IMR-90 (cell line): ENCODE results near the gene ERBB4. TPM values are rescaled to one million over a fixed set of nuclear protein-coding genes. Genes with fewer than 3 reads are reported as not detected.

ENCODE experiments used
- ATAC-seq: fragments of 200-7000 bp; cut with Tn5 transposase; 2 replicates; pipeline ENCODE4 v1.9.1; 2020; ENCODE audit warnings: low read depth, mild to moderate bottlenecking, moderate library complexity
- BruUV-seq: library from RNA; stranded (reverse); fragments of 400-500 nt; replicated peaks from 2 replicates; lab custom pipeline; 2021; lab: Mats Ljungman, UMichigan
- CTCF ChIA-PET: fragments of 300-600 bp; formaldehyde crosslinking; extraction: SDS; loops from one replicate; lab custom pipeline; 2021; ENCODE audit warnings: antibody characterized with exemption; lab: Yijun Ruan, JAX
- POLR2A ChIA-PET: fragments of 300-600 bp; sonication (Branson Sonifier 250); formaldehyde crosslinking; loops from one replicate; lab custom pipeline; 2022; ENCODE audit warnings: antibody characterized with exemption; ENCODE audit not compliant: unreplicated experiment; lab: Charles Lee
- DNase-seq: peaks from one replicate; pipeline ENCODE4 v3.0.0; 2013
- H2AFZ ChIP-seq: replicated peaks from 2 replicates; pipeline ENCODE3; 2013; ENCODE audit warnings: low read length, mild to moderate bottlenecking; ENCODE audit not compliant: poor library complexity
- H2AK5ac ChIP-seq: 2 replicates; pipeline ENCODE4 v1.6.1; 2013; ENCODE audit warnings: low read depth, low read length, inconsistent platforms
- H2AK9ac ChIP-seq: replicated peaks from 2 replicates; pipeline ENCODE3; 2013; ENCODE audit warnings: mild to moderate bottlenecking, low read depth, low read length, moderate library complexity; ENCODE audit not compliant: poor library complexity
- H2BK120ac ChIP-seq: 2 replicates; pipeline ENCODE4 v1.6.1; 2013; ENCODE audit warnings: low read depth, low read length, inconsistent platforms
- H2BK15ac ChIP-seq: 3 replicates; pipeline ENCODE4 v1.6.1; 2013; ENCODE audit warnings: low read depth, low read length, inconsistent platforms
- H2BK20ac ChIP-seq: 2 replicates; pipeline ENCODE4 v1.6.1; 2013; ENCODE audit warnings: low read depth, mild to moderate bottlenecking, inconsistent platforms, low read length, moderate library complexity
- H2BK5ac ChIP-seq: 2 replicates; pipeline ENCODE4 v1.6.1; 2013; ENCODE audit warnings: mild to moderate bottlenecking, low read depth, low read length, inconsistent platforms; ENCODE audit not compliant: poor library complexity, severe bottlenecking
- H3K14ac ChIP-seq: replicated peaks from 2 replicates; pipeline ENCODE4 v1.6.1; 2013; ENCODE audit warnings: low read depth, low read length, inconsistent platforms
- H3K18ac ChIP-seq: 2 replicates; pipeline ENCODE4 v1.6.1; 2013; ENCODE audit warnings: low read depth, low read length, control low read depth
- H3K23ac ChIP-seq: 2 replicates; pipeline ENCODE4 v1.6.1; 2013; ENCODE audit warnings: low read depth, low read length, inconsistent platforms
- H3K27ac ChIP-seq: 2 replicates; pipeline ENCODE4 v1.5.1; 2013; ENCODE audit warnings: mild to moderate bottlenecking, control low read depth, low read length; ENCODE audit not compliant: insufficient read depth
- H3K27me3 ChIP-seq: 2 replicates; pipeline ENCODE4 v1.6.1; 2013; ENCODE audit warnings: low read length; ENCODE audit not compliant: control insufficient read depth, insufficient read depth
- H3K36me3 ChIP-seq: 2 replicates; pipeline ENCODE4 v1.6.1; 2013; ENCODE audit warnings: low read length, mixed read lengths; ENCODE audit not compliant: control insufficient read depth, insufficient read depth
- H3K4ac ChIP-seq: 2 replicates; pipeline ENCODE4 v1.6.1; 2013; ENCODE audit warnings: low read depth, low read length, inconsistent platforms
- H3K4me1 ChIP-seq: 2 replicates; pipeline ENCODE4 v1.6.1; 2013; ENCODE audit warnings: low read length, mixed read lengths; ENCODE audit not compliant: control insufficient read depth, insufficient read depth
- H3K4me2 ChIP-seq: 2 replicates; pipeline ENCODE4 v1.6.1; 2013; ENCODE audit warnings: low read depth, mild to moderate bottlenecking, control low read depth, low read length, moderate library complexity
- H3K4me3 ChIP-seq: 2 replicates; pipeline ENCODE4 v1.5.1; 2013; ENCODE audit warnings: low read depth, mild to moderate bottlenecking, control low read depth, low read length, moderate library complexity; ENCODE audit not compliant: insufficient read depth
- H3K56ac ChIP-seq: 2 replicates; pipeline ENCODE4 v1.6.1; 2013; ENCODE audit warnings: low read length, inconsistent platforms; ENCODE audit not compliant: insufficient read depth; ENCODE audit errors: extremely low read depth
- H3K79me1 ChIP-seq, 2 experiments: 2 replicates each; pipeline ENCODE4 v1.6.1; 2013; ENCODE audit warnings: low read length in 2 of 2, inconsistent platforms in 1 of 2, low read depth in 1 of 2
- H3K9ac ChIP-seq: 2 replicates; pipeline ENCODE4 v1.6.1; 2013; ENCODE audit warnings: low read depth, low read length, control low read depth
- H3K9me1 ChIP-seq: 2 replicates; pipeline ENCODE4 v1.6.1; 2013; ENCODE audit warnings: low read length, inconsistent platforms; ENCODE audit not compliant: insufficient read depth
- H3K9me3 ChIP-seq: 2 replicates; pipeline ENCODE4 v1.6.1; 2013; ENCODE audit warnings: low read length; ENCODE audit not compliant: control insufficient read depth, insufficient read depth
- H4K20me1 ChIP-seq: 2 replicates; pipeline ENCODE4 v1.6.1; 2013; ENCODE audit warnings: low read length, inconsistent platforms; ENCODE audit not compliant: insufficient read depth
- H4K5ac ChIP-seq: 2 replicates; pipeline ENCODE4 v1.6.1; 2013; ENCODE audit warnings: mild to moderate bottlenecking, low read depth, low read length, control low read depth
- H4K8ac ChIP-seq, 2 experiments: 2 replicates each; pipeline ENCODE4 v1.6.1; 2013; ENCODE audit warnings: low read depth in 2 of 2, low read length in 2 of 2, control low read depth in 1 of 2, inconsistent platforms in 1 of 2
- H4K91ac ChIP-seq: 2 replicates; pipeline ENCODE4 v1.6.1; 2013; ENCODE audit warnings: low read depth, low read length, inconsistent platforms; ENCODE audit not compliant: insufficient read depth
- BHLHE40 ChIP-seq: fragments of 150-350 bp; IDR thresholded peaks from 2 replicates; pipeline ENCODE4 v1.6.1; 2016; ENCODE audit warnings: mild to moderate bottlenecking, low read depth, low read length
- CEBPB ChIP-seq: IDR thresholded peaks from 2 replicates; pipeline ENCODE4 v1.6.1; 2012; ENCODE audit warnings: low read depth, low read length, improper control_type of control experiment
- CHD1 ChIP-seq: IDR thresholded peaks from 2 replicates; pipeline ENCODE4 v1.6.1; 2012; ENCODE audit warnings: low read depth, low read length, improper control_type of control experiment
- CTCF ChIP-seq: conservative IDR thresholded peaks from 2 replicates; pipeline ENCODE4 v1.5.1; 2012; ENCODE audit warnings: mild to moderate bottlenecking, low read depth, low read length, improper control_type of control experiment
- ELK1 ChIP-seq: fragments of 150-350 bp; IDR thresholded peaks from 2 replicates; pipeline ENCODE4 v1.6.1; 2016; ENCODE audit warnings: low read depth, mild to moderate bottlenecking, low read length, moderate library complexity, borderline replicate concordance
- FOS ChIP-seq: fragments of 150-350 bp; IDR thresholded peaks from 2 replicates; pipeline ENCODE4 v1.6.1; 2016; ENCODE audit warnings: low read depth, low read length
- MAFK ChIP-seq: IDR thresholded peaks from 2 replicates; pipeline ENCODE4 v1.6.1; 2012; ENCODE audit warnings: low read depth, low read length, improper control_type of control experiment
- MAZ ChIP-seq: IDR thresholded peaks from 2 replicates; pipeline ENCODE4 v1.6.1; 2012; ENCODE audit warnings: low read depth, mild to moderate bottlenecking, low read length, improper control_type of control experiment, moderate library complexity, borderline replicate concordance
- MXI1 ChIP-seq: IDR thresholded peaks from 2 replicates; pipeline ENCODE4 v1.6.1; 2012; ENCODE audit warnings: low read depth, mild to moderate bottlenecking, low read length, moderate library complexity, borderline replicate concordance
- NFE2L2 ChIP-seq: fragments of 150-350 bp; IDR thresholded peaks from 2 replicates; pipeline ENCODE4 v1.6.1; 2016; ENCODE audit warnings: low read depth, mild to moderate bottlenecking, low read length
- POLR2A ChIP-seq: IDR thresholded peaks from 2 replicates; pipeline ENCODE4 v1.6.1; 2012; ENCODE audit warnings: mild to moderate bottlenecking, low read depth, low read length
- RAD21 ChIP-seq: IDR thresholded peaks from 2 replicates; pipeline ENCODE4 v1.6.1; 2012; ENCODE audit warnings: low read length, improper control_type of control experiment
- RCOR1 ChIP-seq: IDR thresholded peaks from 2 replicates; pipeline ENCODE4 v1.6.1; 2012; ENCODE audit warnings: mild to moderate bottlenecking, low read length, improper control_type of control experiment; ENCODE audit not compliant: insufficient replicate concordance
- RFX5 ChIP-seq: IDR thresholded peaks from 2 replicates; pipeline ENCODE4 v1.8.0; 2012; ENCODE audit warnings: low read depth, mild to moderate bottlenecking, low read length, moderate library complexity
- SMC3 ChIP-seq: fragments of 150-350 bp; IDR thresholded peaks from 2 replicates; pipeline ENCODE4 v1.6.1; 2016; ENCODE audit warnings: low read depth, mild to moderate bottlenecking, antibody characterized with exemption, low read length, moderate library complexity
- USF2 ChIP-seq: fragments of 150-350 bp; IDR thresholded peaks from 2 replicates; pipeline ENCODE4 v1.6.1; 2017; ENCODE audit warnings: mild to moderate bottlenecking, antibody characterized with exemption, low read length, low read depth
- WGBS, 2 experiments: methylation state at CpG; one replicate each; pipeline versions ENCODE4 v1.1.5 to v1.1.7; 2013; ENCODE audit warnings: missing lambda C conversion rate in 2 of 2; ENCODE audit not compliant: insufficient read length in 1 of 2; ENCODE audit errors: extremely low coverage in 2 of 2; 5-methylcytosine and 5-hydroxymethylcytosine counted together
- dilution Hi-C: fragments of 300-500 bp; cut with HindIII; formaldehyde crosslinking; loops from one replicate; pipeline ENCODE4 v1.14.3; 2018; ENCODE audit warnings: low sequenced_read_pairs; ENCODE audit not compliant: unreplicated experiment
- in situ Hi-C: fragments of 300-500 bp; cut with MboI; formaldehyde crosslinking; loops from 3 replicates; pipeline ENCODE4 v1.14.3; 2019; ENCODE audit warnings: low sequenced_read_pairs, inconsistent platforms, mixed read lengths
- intact Hi-C: fragments of 100-400 bp; cut with micrococcal nuclease; formaldehyde crosslinking; loops from 2 replicates; pipeline ENCODE4 v1.10.0; 2022
- polyA plus RNA-seq, 3 experiments: library from polyadenylated mRNA; depleted of rRNA; stranded (reverse); fragments of >200 nt; gene quantifications; 2 replicates each; pipeline ENCODE4 v1.2.3, GENCODE V29; 2012; ENCODE audit warnings: low replicate concordance in 1 of 3
- total RNA-seq: library from RNA; depleted of rRNA; stranded (reverse); fragments of >200 nt; gene quantifications from 2 replicates; pipeline ENCODE4 v1.2.3, GENCODE V29; 2012

ERBB4 gene
- total and polyA plus RNA-seq, 2 of the 4 experiments (the other 2 are of a cell fraction): not detected

GRCh38 chr2:212158081-212158480 lies 380.5 kb downstream of the ERBB4 start:
- Histone ChIP-seq H2AFZ (no peak overlapping the region), H4K91ac (no peak overlapping the region), H2BK5ac (no peak overlapping the region), H3K36me3 (no peaks in the 10 kb centered on the region), H2AK9ac (no peak overlapping the region), H2AK5ac (no peak overlapping the region), H3K4me1 (0 out of 2 replicates have a peak, but pooled peaks cover 1% of the 10 kb centered on the region), H3K4me3 (no peak overlapping the region), H4K8ac (no peak overlapping the region), H4K20me1 (no peaks in the 10 kb centered on the region), H2BK20ac (no peak overlapping the region), H2BK120ac (no peak overlapping the region), H3K14ac (no peak overlapping the region), H4K5ac (no peak overlapping the region), H3K4ac (no peak overlapping the region), H3K9ac (no peak overlapping the region), H3K27me3 (no peaks in the 10 kb centered on the region), H3K79me1 (no peaks in the 10 kb centered on the region), H3K56ac (no peak overlapping the region), H3K23ac (no peak overlapping the region), H2BK15ac (no peak overlapping the region), H3K9me3 (no peaks in the 10 kb centered on the region), H3K18ac (no peak overlapping the region; the same call in 1 of the 2 replicates), H3K4me2 (no peak overlapping the region), H3K9me1 (no peaks in the 10 kb centered on the region), H3K27ac (no peak overlapping the region)
- in situ Hi-C loops: no loop called here
- dilution Hi-C loops: no loop called here
- ATAC-seq (no peak), DNase-seq (no peak)
- POLR2A ChIA-PET: no interaction called here
- WGBS, 2 experiments: no CpG with 5 or more reads among the region's 1 CpG
- CTCF ChIA-PET: no interaction called here
- TF ChIP-seq SMC3 (no peak), BHLHE40 (no peak), RCOR1 (no peak), FOS (no peak), POLR2A (no peak), CEBPB (no peak), CTCF (no peak), MAZ (no peak), MXI1 (no peak), RFX5 (no peak), RAD21 (no peak), CHD1 (no peak), ELK1 (no peak), USF2 (no peak), NFE2L2 (no peak), MAFK (no peak)
- intact Hi-C loops: no loop called here
- no TSS peak for BruUV-seq
